Colonic mucosa (tissue), 4 donors: ENCODE measurements around the gene MEGF6. TPM values are rescaled to one million over a fixed set of nuclear protein-coding genes. Genes with fewer than 3 reads are reported as not detected.

Experiments
- DNase-seq: peaks from one replicate; pipeline ENCODE4 v3.0.0-alpha.2; 2020
- H3K27ac ChIP-seq: fragments of 200-600 bp; one replicate; pipeline ENCODE4 v1.8.0; 2021
- H3K27me3 ChIP-seq: fragments of 200-600 bp; one replicate; pipeline ENCODE4 v1.8.0; 2021
- H3K36me3 ChIP-seq: fragments of 200-600 bp; one replicate; pipeline ENCODE4 v1.8.0; 2021
- H3K4me1 ChIP-seq: fragments of 200-600 bp; one replicate; pipeline ENCODE4 v1.8.0; 2021; ENCODE audit warnings: mild to moderate bottlenecking
- H3K4me3 ChIP-seq: fragments of 200-600 bp; one replicate; pipeline ENCODE4 v1.8.0; 2021
- H3K9ac ChIP-seq, 2 donors: one replicate each; pipeline ENCODE4 v1.7.0; 2013; ENCODE audit warnings: control low read depth in 2 of 2, low read depth in 2 of 2, low read length in 2 of 2
- H3K9me3 ChIP-seq: fragments of 200-600 bp; one replicate; pipeline ENCODE4 v1.8.0; 2021
- intact Hi-C: fragments of 100-400 bp; cut with DNase I; formaldehyde crosslinking; loops from one replicate; pipeline ENCODE4 v1.14.1; 2022
- total RNA-seq, 2 donors: library from RNA; stranded (reverse); fragmentation: NEBNext Ultra II Directional in 1 of 2; extraction: Animal tissue kit (Norgen Biotek cat#: 25700) in 1 of 2; gene quantifications; one replicate each; pipeline ENCODE4 v1.2.1, GENCODE V29; 2021
- TF ChIP-seq, protein P1 (sequence below): fragments of 200-600 bp; IDR thresholded peaks from one replicate; pipeline ENCODE4 v1.8.0; 2022; ENCODE audit warnings: antibody characterized with exemption, mild to moderate bottlenecking
- donor health status: healthy.
- donor health status: DM: no; HTN: no; CAD: no.
- donor health status: DM: no; HTN: no; CAD: no.

Gene MEGF6
- total RNA-seq, 2 donors from 2014 or later = 5.2 to 6.4 TPM

GRCh38 chr1:3657096-3657475, 45.8 kb upstream of the MEGF6 start:
- H3K27me3 ChIP-seq = peaks cover 35% of the 10 kb centered on the region
- no peak overlapping the region for H3K27ac ChIP-seq
- TF ChIP-seq, protein P1, sequence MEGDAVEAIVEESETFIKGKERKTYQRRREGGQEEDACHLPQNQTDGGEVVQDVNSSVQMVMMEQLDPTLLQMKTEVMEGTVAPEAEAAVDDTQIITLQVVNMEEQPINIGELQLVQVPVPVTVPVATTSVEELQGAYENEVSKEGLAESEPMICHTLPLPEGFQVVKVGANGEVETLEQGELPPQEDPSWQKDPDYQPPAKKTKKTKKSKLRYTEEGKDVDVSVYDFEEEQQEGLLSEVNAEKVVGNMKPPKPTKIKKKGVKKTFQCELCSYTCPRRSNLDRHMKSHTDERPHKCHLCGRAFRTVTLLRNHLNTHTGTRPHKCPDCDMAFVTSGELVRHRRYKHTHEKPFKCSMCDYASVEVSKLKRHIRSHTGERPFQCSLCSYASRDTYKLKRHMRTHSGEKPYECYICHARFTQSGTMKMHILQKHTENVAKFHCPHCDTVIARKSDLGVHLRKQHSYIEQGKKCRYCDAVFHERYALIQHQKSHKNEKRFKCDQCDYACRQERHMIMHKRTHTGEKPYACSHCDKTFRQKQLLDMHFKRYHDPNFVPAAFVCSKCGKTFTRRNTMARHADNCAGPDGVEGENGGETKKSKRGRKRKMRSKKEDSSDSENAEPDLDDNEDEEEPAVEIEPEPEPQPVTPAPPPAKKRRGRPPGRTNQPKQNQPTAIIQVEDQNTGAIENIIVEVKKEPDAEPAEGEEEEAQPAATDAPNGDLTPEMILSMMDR = no peak
- no peaks in the 10 kb centered on the region for H3K4me1 ChIP-seq
- no peaks in the 10 kb centered on the region for H3K9me3 ChIP-seq
- H3K9ac ChIP-seq = no peak overlapping the region
- DNase-seq = no peak
- no peak overlapping the region for H3K4me3 ChIP-seq
- intact Hi-C loops = no loop called here
- H3K36me3 ChIP-seq = no peaks in the 10 kb centered on the region

DNA sequence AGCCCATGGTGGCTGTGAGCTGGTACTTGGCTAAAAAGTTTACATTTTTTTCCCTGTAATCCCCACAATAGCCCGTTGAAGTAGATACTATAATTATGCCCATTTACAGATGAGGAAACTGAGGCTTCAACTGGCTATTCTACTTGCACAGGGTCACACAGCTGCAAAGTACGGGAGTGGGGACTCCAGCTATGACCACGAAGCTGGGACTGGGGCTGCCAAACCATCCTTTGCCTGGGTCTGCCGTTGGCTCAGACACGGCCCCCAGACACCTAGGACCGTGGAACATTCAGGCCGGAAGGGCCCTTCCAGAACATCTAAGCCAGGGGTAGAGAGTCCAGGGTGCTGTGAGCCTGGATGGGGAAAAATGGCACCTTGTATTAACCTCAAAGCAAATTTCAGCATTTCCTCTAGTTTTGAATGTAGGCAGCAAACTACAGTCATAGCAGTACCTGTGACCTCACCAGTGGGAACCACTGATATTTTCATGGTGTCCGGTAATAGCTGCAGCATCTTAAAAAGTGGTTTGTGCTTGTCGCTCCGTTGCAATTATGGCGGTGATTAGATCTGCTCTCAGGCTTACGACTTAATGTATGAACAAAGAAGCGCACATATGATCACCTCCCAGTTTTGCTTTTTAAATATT, 45.3 kb upstream of the MEGF6 start:
- TF ChIP-seq, protein P1 = no peak
- Histone ChIP-seq H3K36me3 (no peaks in the 10 kb centered on the region), H3K9ac (no peak overlapping the region), H3K27ac (no peak overlapping the region), H3K27me3 (peaks cover 40% of the 10 kb centered on the region), H3K9me3 (no peaks in the 10 kb centered on the region), H3K4me1 (no peaks in the 10 kb centered on the region), H3K4me3 (no peak overlapping the region)
- intact Hi-C loops = no loop called here
- DNase-seq = no peak

DNA sequence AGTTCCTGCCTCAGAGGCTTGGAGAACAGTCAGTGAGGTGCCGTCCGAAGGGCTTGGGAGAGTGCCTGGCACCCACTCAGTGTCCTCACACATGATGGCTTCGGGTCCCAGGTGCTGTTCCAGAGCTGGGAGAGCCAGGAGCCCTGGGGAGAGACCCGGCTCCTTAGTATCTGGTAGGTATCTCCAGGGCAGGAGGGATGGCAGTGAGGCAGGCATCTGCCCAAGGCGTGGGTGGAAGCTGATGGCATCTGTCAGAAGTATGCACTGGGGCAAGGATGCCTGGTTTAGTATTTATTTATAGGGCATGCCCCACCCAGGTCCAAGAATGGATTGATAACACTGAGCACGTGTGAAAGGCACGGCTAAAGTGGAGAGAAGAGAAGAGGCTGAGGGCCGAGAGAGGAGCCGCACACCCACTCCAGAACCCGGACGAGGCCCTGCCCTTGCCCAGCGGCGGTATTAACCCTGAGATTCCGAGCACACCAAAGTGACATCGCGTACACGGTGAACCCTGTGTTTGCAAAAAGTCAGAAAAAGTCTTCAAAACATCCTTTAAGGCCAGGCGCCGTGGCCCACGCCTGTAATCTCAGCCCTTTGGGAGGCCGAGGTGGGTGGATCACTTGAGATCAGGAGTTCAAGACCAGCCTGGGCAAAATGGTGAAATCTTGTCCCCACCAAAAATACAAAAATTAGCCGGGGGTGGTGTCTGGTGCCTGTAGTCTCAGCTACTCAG, 43.4 kb upstream of the MEGF6 start:
- no peak overlapping the region for H3K27ac ChIP-seq
- no peaks in the 10 kb centered on the region for H3K9me3 ChIP-seq
- no peak for DNase-seq
- H3K9ac ChIP-seq = no peak overlapping the region
- no peaks in the 10 kb centered on the region for H3K36me3 ChIP-seq
- H3K4me3 ChIP-seq = no peak overlapping the region
- intact Hi-C loops = no loop called here
- H3K27me3 ChIP-seq = peaks cover 53% of the 10 kb centered on the region
- TF ChIP-seq, protein P1 = no peak
- peaks cover 4% of the 10 kb centered on the region for H3K4me1 ChIP-seq

- TF ChIP-seq, protein P1 = no peak
- no peak overlapping the region for H3K9ac ChIP-seq
These were observed 41.9 kb upstream of the MEGF6 start for GRCh38 chr1:3653286-3653618.

DNA sequence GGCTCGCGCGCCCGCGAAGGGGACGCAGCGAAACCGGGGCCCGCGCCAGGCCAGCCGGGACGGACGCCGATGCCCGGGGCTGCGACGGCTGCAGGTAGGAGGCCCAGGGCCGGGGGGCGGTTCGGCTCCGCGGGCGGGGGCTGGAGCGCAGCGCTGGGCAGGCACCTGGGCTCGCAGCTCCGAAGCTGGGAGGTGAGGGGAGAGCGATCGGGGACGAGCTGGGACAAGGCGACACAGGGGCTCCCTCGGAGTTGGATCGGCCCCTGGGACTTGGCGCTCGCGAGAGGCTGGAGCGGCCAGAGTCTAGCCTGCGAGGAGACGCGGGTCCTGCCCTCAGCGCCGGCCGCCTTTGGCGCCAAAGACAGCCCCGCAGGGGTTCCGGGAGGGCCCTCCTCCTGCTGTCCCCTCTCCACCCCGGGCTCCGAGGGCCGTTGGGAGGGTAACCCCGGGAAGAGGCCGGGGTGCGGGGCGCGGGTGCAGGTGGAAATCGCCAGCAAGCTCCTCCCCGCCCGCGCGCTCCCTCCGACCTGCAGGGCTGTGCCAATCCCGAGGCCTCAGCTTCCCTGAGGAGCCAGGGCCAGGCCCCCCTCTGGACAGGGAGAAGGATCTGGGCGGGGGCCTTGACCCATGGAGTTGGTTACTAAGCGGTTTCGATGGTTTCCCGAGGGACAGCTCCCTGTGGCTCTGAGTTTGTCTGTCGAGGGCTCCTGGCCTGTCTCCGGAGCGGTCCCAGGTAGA, 41.4 kb upstream of the MEGF6 start:
- intact Hi-C loops = no loop called here
- no peak for DNase-seq
- TF ChIP-seq, protein P1 = no peak
- Histone ChIP-seq H3K36me3 (no peaks in the 10 kb centered on the region), H3K9ac (no peak overlapping the region), H3K27me3 (peaks cover 53% of the 10 kb centered on the region), H3K9me3 (no peaks in the 10 kb centered on the region), H3K27ac (no peak overlapping the region), H3K4me3 (peak overlapping the region; percentile 25), H3K4me1 (peaks cover 4% of the 10 kb centered on the region)

More at GRCh38 chr1:3653286-3653618, 41.9 kb upstream of the MEGF6 start:
- no peak overlapping the region for H3K27ac ChIP-seq
- intact Hi-C loops = no loop called here
- H3K9me3 ChIP-seq = no peaks in the 10 kb centered on the region
- DNase-seq = no peak
- H3K4me1 ChIP-seq = peaks cover 4% of the 10 kb centered on the region
- peaks cover 53% of the 10 kb centered on the region for H3K27me3 ChIP-seq
- no peaks in the 10 kb centered on the region for H3K36me3 ChIP-seq
- no peak overlapping the region for H3K4me3 ChIP-seq
